Measurements from ENCODE around the gene OPN5.
A peak's percentile ranks its signal among the peaks of the same experiment; 100 is the strongest.
"Not testable (repeated sequence)": the region's sequence is repeated elsewhere in the genome, so short reads cannot be mapped to it uniquely, and the experiment has no call there.

OPN5 gene, protein sequence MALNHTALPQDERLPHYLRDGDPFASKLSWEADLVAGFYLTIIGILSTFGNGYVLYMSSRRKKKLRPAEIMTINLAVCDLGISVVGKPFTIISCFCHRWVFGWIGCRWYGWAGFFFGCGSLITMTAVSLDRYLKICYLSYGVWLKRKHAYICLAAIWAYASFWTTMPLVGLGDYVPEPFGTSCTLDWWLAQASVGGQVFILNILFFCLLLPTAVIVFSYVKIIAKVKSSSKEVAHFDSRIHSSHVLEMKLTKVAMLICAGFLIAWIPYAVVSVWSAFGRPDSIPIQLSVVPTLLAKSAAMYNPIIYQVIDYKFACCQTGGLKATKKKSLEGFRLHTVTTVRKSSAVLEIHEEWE

DNA sequence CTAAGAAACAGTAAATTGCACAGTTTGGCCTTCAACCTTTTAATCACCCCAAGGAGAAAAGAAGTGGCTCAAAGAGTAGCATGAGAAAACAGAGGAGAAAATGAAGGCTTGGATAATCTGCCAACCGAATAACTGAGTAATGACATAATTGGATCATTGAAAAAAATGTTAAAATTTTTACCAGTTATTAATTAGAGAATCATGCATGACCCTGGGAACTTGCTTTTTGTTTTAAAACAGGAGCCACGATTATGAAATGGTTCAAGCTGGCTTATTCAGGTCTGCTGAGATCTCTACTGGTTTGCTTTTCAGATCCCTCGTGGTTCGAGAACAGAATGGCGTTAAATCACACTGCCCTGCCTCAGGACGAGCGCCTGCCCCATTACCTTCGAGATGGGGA, at the start of gene OPN5:
Gene OPN5 (plus strand): TSS at position 301 of the 400 bp plus-strand sequence. CDS start 35 bp downstream, at position 336.
- no peak for DNase-seq (ENCODE audit: low read depth)

DNA sequence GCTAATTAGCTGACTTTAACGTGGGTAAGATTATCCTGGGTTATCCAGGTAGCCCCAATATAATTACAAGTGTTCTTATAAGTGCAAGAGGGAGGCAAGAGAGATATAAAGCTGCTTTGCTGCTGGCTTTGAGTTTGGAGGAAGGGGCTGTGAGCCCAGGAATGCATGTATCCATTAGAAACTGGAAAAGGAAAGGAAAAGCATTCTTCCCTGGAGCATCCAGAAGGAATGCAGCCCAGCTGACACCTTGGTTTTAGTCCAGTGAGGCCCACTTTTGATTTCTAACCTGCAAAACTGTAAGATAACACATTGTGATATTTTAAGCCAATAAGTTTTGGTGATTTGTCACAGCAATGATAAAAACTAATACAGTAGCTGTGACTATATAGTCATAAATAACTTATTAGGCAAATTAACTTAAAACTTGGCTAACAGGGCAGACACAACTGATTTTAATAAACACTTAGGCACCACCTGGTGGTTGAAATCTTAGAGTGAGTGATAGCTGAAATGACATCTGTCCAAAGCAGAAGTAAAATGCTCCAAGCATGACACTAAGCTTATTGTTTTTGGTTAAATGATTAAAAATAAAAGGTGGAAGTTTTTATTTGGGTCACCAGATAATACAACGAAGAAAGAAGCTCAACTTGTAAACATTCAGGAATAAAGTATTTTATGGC, 47.8 kb upstream of the OPN5 start:
- DNase-seq (ENCODE audit: low read depth), result peak; percentile 11

DNA sequence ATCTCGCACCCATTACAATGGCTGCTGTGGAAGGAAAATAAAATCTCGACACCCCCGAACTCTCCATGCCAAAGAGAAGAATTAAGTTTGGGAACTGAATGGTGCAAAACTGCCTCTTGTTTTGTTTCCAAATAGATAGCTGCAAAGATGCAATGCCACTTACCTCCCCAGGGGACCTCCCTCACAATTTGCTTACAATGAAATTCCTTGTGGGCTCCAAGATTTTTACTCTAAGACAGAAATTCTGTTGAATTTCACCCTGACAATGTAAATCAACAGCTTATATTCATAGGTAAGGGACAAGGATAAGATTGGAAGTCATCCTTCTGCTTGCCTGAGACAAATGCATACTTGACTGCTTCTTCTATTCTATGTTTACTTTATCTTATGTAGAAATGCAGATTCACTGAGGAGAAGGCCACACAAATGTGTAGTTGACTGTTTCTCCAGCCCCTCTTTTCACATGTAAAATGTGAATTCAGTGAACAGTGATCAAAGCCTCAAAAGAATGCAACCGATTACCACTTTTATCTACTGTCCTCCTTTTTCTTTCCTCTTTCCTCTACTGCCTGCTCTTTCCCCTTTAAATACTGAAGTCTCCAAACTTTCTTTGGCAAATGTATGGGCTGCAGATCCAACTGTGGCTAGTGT, 46.9 kb upstream of the OPN5 start:
- DNase-seq (ENCODE audit: low read depth), result no peak

DNA sequence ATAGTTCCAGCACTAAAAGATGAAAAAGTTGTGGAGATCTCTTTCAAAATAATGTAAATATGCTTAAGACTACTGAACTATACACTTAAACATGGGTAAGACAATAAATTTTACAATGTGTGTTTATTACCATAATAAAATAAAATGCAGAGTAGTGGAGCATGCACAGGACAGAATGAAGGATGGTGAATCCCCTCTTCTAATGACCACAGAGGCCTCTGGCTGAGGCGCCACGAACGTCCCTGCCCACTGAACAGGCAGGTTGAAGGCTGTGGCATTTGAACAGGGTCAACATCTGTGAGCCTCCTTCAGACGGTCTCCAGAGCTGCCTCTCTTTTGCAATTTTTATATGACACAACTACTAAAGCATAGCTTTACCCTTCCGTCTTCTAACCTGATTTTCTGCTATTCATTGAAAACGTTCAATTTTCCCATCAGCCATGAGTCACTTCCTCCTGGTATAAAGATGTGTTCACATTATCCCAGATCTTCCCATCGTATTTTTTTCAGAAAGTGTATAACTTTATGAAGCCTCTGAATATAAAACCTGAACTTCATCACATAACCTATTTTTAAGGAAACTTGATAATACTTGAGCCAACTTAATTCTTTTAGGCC, 45.6 kb upstream of the OPN5 start:
- no peak for DNase-seq (ENCODE audit: low read depth)

DNA sequence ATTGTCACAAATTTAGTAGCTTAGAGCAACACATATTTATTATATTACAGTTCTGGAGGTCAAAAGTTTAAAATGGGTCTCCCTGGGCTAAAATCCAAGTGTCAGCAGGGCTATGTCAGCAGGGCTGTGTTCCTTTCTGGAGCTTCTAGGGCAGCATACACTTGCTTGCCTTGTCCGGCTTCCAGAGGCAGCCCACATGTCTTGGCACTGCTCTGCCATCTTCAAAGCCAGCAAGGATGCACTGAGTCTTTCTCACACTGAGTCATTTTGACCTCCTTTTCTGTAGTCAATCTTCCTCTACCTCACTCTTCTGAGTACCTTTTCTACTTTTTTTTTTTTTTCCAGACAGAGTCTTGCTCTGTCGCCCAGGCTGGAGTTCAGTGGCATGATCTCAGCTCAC, 44.4 kb upstream of the OPN5 start:
- no peak for DNase-seq (ENCODE audit: low read depth)

DNA sequence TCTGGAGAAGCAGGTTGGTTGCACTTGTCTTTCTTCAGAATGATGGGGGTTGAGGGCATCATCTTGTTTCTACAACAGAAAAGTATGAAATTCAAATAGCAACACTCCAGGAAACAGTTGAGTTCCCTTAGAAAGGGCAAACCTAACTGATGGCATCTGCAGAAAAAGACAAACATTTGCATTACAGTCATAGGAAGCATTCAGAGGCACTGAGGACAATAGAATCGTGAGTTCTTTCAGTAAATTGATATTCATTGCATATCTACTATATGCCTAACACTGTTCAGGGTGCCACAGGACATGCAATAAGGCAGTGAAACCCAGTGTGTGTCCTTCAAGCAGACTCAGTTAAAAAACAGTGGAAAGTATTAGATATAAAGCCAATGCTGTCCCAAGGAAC, 41.1 kb upstream of the OPN5 start:
- DNase-seq (ENCODE audit: low read depth), result no peak

DNA sequence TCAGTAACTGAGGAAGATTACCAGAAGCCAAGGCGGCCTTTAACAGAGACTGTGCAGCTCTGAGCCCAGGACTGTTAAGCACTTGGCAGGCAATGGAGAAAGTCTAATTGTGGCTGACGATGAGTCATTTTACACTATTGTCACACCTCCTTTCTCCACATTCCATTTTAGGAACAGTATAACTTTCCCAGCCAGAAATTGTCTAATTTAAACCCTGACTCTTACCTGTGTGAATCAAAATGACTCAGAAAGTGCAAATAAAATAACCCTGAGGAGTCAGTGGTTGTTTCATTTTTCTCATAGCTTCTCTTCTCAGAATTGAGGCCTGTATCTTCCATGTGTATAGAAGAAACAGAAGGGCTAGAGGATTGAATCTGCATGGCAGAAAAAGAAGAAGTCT, 40.0 kb upstream of the OPN5 start:
- no peak for DNase-seq (ENCODE audit: low read depth)

DNA sequence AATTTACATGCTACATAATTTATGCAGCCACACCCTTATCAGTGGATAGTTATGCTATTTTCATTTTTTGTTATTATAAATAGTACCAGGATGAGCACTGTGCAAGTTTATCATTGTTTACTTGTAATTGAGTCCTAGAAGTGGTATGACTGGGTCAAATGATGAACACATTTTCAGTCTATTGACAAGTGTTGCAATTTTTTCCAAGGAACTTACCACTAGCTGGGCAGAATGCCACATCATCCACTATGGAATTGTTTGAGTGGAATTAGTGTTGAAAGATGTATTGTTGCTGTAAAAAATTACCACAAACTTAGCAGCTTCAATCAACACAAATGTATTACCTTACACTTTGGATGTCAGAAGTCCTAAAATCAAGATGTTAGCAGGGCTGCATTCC, 38.1 kb upstream of the OPN5 start:
- DNase-seq (ENCODE audit: low read depth), result peak; percentile 13

DNA sequence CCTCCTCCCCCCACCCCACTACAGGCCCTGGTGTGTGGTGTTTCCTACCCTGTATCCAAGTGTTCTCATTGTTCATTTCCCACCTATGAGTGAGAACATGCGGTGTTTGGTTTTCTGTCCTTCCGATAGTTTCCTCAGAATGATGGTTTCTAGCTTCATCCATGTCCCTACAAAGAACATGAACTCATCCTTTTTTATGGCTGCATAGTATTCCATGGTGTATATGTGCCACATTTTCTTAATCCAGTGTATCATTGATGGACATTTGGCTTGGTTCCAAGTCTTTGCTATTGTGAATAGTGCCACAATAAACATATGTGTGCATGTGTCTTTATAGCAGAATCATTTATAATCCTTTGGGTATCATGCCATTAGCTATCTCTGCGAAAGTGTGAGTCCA, 36.6 kb upstream of the OPN5 start:
- DNase-seq (ENCODE audit: low read depth), result not testable (repeated sequence)

DNA sequence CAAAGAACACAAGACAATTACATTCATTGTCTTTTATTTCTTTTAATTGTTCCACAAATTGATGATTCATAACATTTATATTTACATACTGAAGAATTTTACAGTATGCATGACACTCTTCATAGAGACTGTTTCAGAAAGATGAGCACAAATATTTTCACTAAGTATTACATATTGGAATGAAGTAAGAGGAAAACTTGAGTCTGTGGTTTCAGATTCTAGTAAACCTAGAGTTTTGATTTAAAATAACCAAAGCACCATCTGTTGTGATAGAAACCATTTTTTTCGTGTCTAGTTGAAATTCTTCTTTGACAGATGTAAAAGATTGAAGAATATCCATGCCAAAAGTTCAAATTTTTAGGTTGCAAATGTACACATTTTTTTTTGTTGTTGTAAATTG, 32.1 kb upstream of the OPN5 start:
- no peak for DNase-seq (ENCODE audit: low read depth)

DNA sequence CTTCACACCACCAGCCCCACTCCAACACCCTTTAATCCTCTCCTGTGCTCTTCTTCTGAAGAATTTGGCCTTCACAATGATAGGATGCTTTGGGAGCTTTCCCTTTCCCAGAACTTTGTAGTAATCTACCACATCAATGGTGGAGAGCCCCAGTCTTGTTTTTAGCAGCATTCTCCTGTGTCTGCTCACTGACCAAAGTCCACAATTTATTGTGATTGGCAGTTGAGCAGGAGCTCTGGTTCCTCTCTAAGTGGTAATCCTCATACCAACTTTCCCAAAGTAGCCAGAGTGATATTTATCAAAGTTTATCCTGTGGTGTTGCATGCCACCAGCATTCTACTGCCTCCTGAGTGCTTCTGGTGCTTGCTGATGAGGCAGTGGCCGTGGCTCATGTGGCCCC, 29.0 kb upstream of the OPN5 start:
- no peak for DNase-seq (ENCODE audit: low read depth)

DNA sequence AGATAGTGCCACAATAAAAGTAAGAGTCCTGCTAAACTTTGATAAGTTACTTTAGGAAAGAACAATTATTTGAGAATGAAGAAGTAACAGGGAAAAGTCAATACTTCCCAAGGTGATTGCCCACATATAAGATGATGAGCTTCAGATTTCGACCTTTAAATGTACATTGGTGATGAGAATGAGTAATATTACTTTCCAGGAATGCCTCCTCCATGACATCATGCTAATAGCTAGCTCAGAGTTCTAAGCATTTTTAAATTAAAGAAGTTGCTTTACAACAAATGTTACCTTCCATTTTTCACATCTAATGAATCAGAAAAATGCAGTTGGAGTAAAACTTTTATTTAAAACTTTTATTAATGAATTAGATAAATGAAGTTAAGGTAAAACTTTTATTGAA, 22.5 kb upstream of the OPN5 start:
- peak; percentile 4 for DNase-seq (ENCODE audit: low read depth)

DNA sequence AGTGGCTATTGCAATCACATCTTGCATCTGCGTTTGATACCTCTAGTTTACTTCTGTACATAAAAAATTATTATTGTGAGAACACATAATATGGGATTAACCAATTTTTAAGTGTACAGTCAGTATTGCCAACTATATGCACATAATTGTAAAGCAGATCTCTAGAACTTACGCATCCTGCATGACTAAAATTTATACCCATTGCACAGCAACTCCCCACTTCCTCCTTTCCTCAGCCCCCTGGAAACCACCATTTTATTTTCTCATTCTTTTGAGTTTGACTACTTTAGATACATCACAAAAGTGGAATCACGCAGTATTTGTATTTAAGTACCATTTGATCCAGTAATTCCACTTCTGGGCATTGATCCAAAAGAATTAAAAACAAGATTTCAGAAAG, 19.3 kb upstream of the OPN5 start:
- DNase-seq (ENCODE audit: low read depth), result no peak

DNA sequence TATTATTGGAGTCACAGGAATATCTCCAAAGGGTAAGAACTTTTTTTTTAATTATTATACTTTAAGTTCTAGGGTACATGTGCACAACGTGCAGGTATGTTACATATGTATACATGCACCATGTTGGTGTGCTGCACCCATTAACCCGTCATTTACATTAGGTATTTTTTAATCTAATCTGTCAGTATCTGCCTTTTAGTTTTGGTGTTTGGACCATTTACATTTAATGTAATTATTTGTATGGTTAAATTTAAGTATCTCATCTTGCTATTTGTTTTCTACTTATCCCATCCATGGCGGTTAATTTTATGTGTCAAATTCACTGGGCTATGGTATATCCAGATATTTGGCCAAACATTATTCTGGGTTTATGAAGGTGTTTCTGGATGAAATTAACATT, 15.4 kb upstream of the OPN5 start:
- DNase-seq (ENCODE audit: low read depth), result no peak

DNA sequence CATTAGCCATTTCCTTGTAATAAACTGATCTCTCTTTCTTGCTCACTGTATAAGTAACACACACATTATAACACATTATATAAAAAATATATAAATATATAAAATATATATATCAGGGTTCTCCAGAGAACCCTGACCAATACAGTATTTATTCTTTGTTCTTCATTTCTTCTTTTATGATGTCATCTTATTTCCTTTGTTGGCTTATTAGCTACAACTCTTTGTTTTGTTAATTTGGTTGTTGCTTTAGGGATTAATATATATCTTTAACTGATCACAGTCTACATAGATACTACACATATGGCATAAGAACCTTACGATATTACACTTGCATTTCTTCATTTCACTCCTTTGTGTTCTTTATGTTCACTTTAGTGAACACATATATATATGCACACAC, 14.7 kb upstream of the OPN5 start:
- DNase-seq (ENCODE audit: low read depth), result no peak

DNA sequence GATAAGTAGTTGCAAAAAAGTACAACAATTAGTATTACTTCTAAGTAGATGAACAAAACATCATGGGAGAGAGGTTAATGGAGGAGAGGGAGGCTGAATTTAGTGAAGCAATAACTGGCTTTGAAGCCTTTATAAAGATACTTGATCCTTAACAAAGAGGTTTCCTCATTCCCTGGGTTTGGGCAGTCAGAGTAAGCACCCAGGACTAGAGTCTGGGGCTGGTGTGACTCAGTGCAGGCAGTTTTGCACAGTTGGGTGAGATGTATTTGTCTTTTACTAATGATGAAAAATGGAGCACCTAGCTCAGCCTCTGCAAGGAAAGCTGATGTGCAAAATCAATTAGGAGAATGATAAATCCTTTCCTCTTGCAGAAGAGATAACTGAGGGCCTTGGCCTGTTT, 11.8 kb upstream of the OPN5 start:
- DNase-seq (ENCODE audit: low read depth), result no peak

DNA sequence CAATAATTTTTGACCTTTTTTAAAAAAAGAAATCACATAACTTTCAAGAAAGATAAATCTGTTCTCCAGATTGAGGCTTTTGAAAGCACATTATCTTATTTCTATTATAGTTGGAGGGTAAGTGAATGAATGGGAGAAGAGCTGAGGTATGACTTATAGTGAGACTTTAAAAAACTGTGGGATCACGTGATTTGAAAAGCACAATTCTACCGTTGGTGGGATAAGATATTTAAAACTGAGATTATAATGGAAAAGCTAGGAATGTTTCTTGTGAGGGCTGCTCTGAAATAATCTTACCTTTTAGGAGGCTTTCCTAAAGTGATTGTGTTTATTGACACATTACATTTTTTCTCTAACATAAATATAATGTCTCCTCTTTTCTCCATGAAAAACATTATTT, 9.5 kb upstream of the OPN5 start:
- DNase-seq (ENCODE audit: low read depth), result no peak

DNA sequence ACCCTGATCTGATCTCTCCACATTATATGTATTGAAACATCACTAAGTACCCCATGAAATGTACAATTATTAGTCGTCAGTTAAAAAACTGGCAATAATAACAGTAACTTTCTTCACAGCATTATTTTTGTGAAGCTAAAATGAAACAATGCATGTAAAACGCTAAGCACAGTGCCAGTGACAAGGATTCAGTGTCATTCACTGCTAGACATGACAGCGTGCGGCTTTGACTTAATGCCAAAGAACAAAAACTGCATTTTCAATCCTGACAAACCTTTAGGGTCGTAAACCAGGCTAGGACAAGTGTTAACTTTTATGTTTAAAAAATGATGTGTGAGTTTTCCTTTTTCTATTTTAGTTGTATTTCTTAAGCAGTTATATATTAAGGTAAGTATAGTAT, 8.8 kb upstream of the OPN5 start:
- DNase-seq (ENCODE audit: low read depth), result no peak

DNA sequence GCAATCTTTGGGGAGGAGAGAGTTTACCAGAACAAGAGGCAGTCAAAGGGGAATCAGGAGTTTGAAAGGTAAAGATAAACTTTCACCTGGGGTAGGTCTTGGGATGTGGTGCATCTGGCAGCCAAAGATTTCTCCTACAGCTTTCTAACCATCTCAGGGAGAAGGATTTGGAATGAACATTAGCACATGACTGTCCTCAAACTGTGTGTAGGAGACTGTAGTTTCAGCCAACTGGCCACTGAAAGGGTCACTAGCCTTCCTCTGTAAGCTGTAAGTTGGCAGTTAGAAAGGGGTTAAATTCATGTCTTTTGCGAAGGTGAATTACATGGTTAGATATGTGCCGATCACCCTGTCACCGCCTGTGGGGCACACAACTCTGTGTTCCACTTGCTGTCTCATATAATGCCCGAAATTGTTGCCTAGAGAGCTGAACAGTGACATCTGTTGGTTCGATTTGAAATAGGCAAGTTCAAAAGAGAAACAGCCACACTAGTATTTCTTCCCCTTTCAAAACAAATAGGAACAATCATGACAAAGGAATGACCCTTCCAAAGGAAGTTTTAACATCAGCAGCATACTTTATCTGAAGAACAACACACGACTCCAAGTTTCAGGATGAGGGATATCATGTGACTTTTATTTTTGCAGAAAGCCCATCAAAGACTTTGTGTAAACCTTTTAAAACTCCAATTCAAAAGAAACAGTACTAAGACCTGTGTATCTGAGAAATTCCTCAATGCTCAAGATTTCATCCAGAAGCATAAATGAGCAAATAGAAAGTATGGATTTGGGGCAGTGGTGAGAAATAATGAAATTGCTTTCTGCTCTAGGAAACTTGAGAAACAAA, 1.1 kb upstream of the OPN5 start:
- peak; percentile 64 for DNase-seq (ENCODE audit: low read depth)

DNA sequence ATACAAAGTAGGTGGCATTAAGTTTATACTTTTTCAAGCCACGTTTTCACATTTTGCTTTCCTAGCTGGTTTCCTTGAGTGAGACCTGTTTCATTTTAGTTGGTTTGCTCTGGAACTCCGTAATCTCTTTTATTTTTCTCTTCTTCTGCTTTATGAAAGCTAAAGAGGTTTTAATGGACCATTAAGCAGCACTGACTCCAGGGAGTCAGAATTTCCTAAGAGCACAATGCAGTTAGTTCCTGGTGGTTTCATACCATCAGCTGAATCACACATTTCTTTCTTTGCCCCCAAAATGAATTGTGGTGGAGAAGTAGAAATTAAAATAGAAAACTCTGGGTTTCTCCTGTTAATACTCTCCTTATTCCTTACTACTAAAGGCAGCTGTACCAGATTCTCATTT, 3.4 kb downstream of the OPN5 start:
- DNase-seq (ENCODE audit: low read depth), result no peak

DNA sequence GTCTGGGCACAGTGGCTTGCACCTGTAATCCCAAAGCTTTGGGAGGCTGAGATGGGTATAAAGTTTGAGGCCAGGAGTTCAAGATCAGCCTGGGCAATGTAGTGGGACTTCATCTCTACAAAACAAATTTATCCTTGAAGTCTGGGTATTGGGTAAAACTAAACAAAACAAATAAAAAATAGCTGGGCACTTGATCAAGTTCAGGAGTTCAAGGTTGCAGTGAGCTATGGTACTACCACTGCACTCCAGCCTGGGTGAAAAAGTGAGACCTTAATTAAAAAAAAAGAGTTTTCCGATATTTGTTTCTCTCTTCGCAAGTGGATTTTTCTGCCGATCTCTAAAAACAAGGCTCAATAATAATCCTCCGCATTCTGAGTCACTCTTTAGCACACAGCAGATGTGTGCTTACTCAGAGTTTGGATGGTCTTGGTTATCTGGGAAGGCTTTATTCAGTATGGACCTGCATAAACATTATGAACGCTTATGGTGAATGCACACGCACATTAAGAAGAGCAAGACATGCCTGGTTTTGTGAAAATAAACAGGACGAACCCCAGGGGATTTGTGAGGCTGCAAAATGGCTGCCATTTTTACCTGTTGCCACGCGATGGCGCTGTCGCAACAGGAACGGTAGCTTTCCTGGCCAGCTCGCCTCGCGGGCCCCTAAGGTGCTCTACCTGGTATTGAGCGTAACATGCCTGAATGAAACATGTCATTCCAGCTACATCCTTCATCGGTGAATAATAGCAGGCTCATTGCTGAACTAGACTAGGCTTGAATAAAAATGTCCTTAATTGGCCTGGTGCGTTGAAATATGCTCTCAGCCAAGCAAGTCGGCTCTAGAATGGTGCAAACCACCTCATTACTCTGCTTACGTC, 6.0 kb downstream of the OPN5 start:
- DNase-seq (ENCODE audit: low read depth), result peak; percentile 58
